Astrocyte (in vitro differentiated cells and primary cell): ENCODE data around the gene CD44.

Experiments used
- EZH2 ChIP-seq: IDR thresholded peaks from 2 replicates; pipeline ENCODE4 v1.6.1; 2012; ENCODE audit warnings: mild to moderate bottlenecking, low read length, inconsistent platforms; ENCODE audit not compliant: insufficient read depth
- TF ChIP-seq, protein P1 (sequence below): IDR thresholded peaks from 2 replicates; pipeline ENCODE4 v1.5.1; 2011; ENCODE audit warnings: low read depth, mild to moderate bottlenecking, inconsistent platforms, low read length, moderate library complexity; ENCODE audit not compliant: insufficient read depth

DNA sequence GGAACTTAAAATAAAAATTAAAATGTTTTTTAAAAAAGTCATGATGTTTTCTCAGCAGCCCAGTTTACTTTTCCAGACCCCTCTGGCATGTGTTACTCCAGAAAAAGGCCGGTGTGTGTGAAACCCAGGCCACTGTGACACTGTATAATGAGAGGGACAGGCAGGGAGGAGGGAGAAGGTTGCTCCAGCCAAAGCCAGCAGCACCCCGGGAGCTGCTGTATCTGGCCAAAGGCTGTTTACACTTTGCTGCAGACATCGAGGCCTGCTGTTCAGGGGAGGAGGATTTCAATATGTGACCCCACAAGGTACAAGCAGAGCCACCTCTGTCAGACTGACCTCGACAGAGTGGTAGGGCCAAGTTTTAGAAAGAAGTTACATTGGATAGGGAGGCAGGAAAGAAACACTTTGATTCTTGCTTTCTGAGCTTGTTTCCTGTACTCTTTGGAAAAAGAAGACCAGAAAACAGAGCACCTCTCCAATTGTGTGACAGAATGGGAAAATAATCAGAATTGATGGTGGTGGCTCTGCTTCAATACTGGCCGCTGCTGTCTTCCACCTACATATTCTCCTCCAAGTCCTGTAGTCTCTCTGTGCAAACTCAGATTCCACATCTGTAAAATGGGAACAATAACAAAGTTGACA, 41.0 kb upstream of the CD44 start:
- TF ChIP-seq, protein P1, sequence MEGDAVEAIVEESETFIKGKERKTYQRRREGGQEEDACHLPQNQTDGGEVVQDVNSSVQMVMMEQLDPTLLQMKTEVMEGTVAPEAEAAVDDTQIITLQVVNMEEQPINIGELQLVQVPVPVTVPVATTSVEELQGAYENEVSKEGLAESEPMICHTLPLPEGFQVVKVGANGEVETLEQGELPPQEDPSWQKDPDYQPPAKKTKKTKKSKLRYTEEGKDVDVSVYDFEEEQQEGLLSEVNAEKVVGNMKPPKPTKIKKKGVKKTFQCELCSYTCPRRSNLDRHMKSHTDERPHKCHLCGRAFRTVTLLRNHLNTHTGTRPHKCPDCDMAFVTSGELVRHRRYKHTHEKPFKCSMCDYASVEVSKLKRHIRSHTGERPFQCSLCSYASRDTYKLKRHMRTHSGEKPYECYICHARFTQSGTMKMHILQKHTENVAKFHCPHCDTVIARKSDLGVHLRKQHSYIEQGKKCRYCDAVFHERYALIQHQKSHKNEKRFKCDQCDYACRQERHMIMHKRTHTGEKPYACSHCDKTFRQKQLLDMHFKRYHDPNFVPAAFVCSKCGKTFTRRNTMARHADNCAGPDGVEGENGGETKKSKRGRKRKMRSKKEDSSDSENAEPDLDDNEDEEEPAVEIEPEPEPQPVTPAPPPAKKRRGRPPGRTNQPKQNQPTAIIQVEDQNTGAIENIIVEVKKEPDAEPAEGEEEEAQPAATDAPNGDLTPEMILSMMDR = no peak
- no peak for TF ChIP-seq EZH2
